ENCODE data around the gene TMEM184B. TPM values are rescaled to one million over a fixed set of nuclear protein-coding genes. Genes with fewer than 3 reads are reported as not detected.

TMEM184B gene
- total and polyA plus RNA-seq, 2 of the 8 experiments (the other 6 are each of a cell fraction or from before 2014, with no cell fraction given): 41.6 to 81.0 TPM

- 0 out of 8 replicates have a peak, but pooled peaks cover 0 to 3% (median 0%) of the 10 kb centered on the region in 4 experiments for H3K36me3 ChIP-seq (ENCODE audit: control insufficient read depth in 2 of 4, insufficient read depth in 4 of 4, low read length in 3 of 4)
- no peak overlapping the region for H2AK5ac ChIP-seq (ENCODE audit: low read depth, low read length)
- no peak overlapping the region for H2BK15ac ChIP-seq (ENCODE audit: low read length)
- no peak overlapping the region for H2BK20ac ChIP-seq (ENCODE audit: low read length)
- no peak overlapping the region for H2AFZ ChIP-seq (ENCODE audit: low read length)
- H3K56ac ChIP-seq (replicated peaks; ENCODE audit: insufficient read length, low read depth, low read length): no peak overlapping the region
- peaks cover 10% of the 10 kb centered on the region for H3K23me2 ChIP-seq (ENCODE audit: low read depth, low read length)
- no peak overlapping the region for H3K4ac ChIP-seq (replicated peaks; ENCODE audit: insufficient read length, low read depth, low read length)
- no peaks in the 10 kb centered on the region for H3K27me3 ChIP-seq (replicated peaks in 1 of 4; ENCODE audit: control insufficient read depth in 3 of 4, extremely low read depth in 1 of 4, insufficient read depth in 3 of 4, low read length in 3 of 4)
- ChIA-PET POLR2A (ENCODE audit: partially characterized antibody) (interaction anchor here (0.6 to 7.8 kb wide), 13 partner anchors 8 to 203 kb away, joined by 3 to 81 read pairs (median 4); no protein-coding TSS in a partner anchor), CTCF (ENCODE audit: partially characterized antibody) (interaction anchor here (0.9 to 4.5 kb wide), 10 partner anchors 10 to 224 kb away, joined by 3 to 33 read pairs (median 3); no protein-coding TSS in a partner anchor)
- H2BK5ac ChIP-seq (ENCODE audit: low read depth, low read length): no peak overlapping the region
- H4K5ac ChIP-seq (ENCODE audit: insufficient read length, low read depth, low read length): no peak overlapping the region
- peaks cover 21 to 51% of the 10 kb centered on the region in 2 experiments for H3K79me2 ChIP-seq (ENCODE audit: control insufficient read depth in 1 of 2, insufficient read depth in 2 of 2, low read length in 2 of 2)
- H3K4me3 ChIP-seq (ENCODE audit: extremely low read depth in 1 of 4, insufficient read depth in 2 of 4, low read depth in 3 of 4, low read length in 4 of 4): peak overlapping the region in 2 of 4 experiments; percentile 84 to 95; a peak in 3 of 8 replicates
- DNase-seq (ENCODE audit: low read depth in 1 of 2, low spot score in 2 of 2) (no peak), FAIRE-seq (no peak)
- no peak overlapping the region for H3K14ac ChIP-seq (ENCODE audit: insufficient read length)
- no peak overlapping the region for H3K27ac ChIP-seq (ENCODE audit: low read depth, low read length)
- no peaks in the 10 kb centered on the region for H3K9me3 ChIP-seq (ENCODE audit: insufficient read depth in 2 of 2, low read depth in 1 of 2, low read length in 1 of 2)
- H3K18ac ChIP-seq (ENCODE audit: extremely low read depth, low read length): no peak overlapping the region
- WGBS, 2 experiments (ENCODE audit: extremely low coverage in 1 of 2, insufficient coverage in 1 of 2, insufficient read length in 1 of 2, insufficient replicate concordance in 2 of 2, low coverage in 1 of 2, low lambda C conversion rate in 2 of 2, missing lambda C conversion rate in 1 of 2): 91% methylated on average over 7 of the region's 7 CpGs; no CpG with 5 or more reads in 1 of the 2 experiments
- no peak overlapping the region for H4K8ac ChIP-seq (ENCODE audit: extremely low read depth, insufficient read depth, low read length)
- no peak overlapping the region for H2BK120ac ChIP-seq (replicated peaks; ENCODE audit: low read depth, low read length)
- H4K20me1 ChIP-seq (replicated peaks in 1 of 2; ENCODE audit: control insufficient read depth in 1 of 2, insufficient read depth in 2 of 2, low read length in 2 of 2): peaks cover 21 to 29% of the 10 kb centered on the region in 2 experiments
- no peak overlapping the region for H4K91ac ChIP-seq (replicated peaks; ENCODE audit: insufficient read length, low read length)
- H3K9ac ChIP-seq (replicated peaks in 1 of 4; ENCODE audit: extremely low read depth in 1 of 4, low read depth in 3 of 4, low read length in 3 of 4): no peak overlapping the region
- H3K4me1 ChIP-seq (replicated peaks in 1 of 4; ENCODE audit: control insufficient read depth in 3 of 4, insufficient read depth in 4 of 4, low read length in 3 of 4): peaks cover 13 to 24% (median 17%) of the 10 kb centered on the region in 4 experiments
- H3K79me1 ChIP-seq (ENCODE audit: low read depth, low read length): peaks cover 25% of the 10 kb centered on the region
- no peak overlapping the region for H3K23ac ChIP-seq (ENCODE audit: insufficient read length)
- H3K4me2 ChIP-seq (ENCODE audit: insufficient read depth in 1 of 2, low read depth in 2 of 2, low read length in 2 of 2): peak overlapping the region; percentile 97; a peak in 3 of 4 replicates
- no peak overlapping the region for H2BK12ac ChIP-seq (ENCODE audit: low read depth, low read length)
- TF ChIP-seq SIN3A (conservative IDR thresholded peaks at IDR 0.05 in 1 of 2, IDR thresholded peaks at IDR 0.05 in 1 of 2; ENCODE audit: low read depth in 1 of 2, low read length in 2 of 2) (no peak), EZH2 (IDR thresholded peaks at IDR 0.05; ENCODE audit: low read depth, low read length, severe bottlenecking) (no peak), SP4 (IDR thresholded peaks at IDR 0.05; ENCODE audit: low read length) (no peak), BCL11A (IDR thresholded peaks at IDR 0.05; ENCODE audit: low read depth in 2 of 2, low read length in 2 of 2) (no peak), BRCA1 (IDR thresholded peaks at IDR 0.05; ENCODE audit: low read depth, low read length) (no peak), RFX5 (IDR thresholded peaks at IDR 0.05; ENCODE audit: borderline replicate concordance, low read depth, low read length) (no peak), MAX (IDR thresholded peaks at IDR 0.05) (no peak), PHF8 (conservative IDR thresholded peaks at IDR 0.05; ENCODE audit: low read depth, low read length) (no peak), SAP30 (IDR thresholded peaks at IDR 0.05; ENCODE audit: insufficient read depth, insufficient replicate concordance, low read length) (no peak), KDM1A (IDR thresholded peaks at IDR 0.05; ENCODE audit: borderline replicate concordance, low read length) (no peak)
- TF ChIP-seq, protein P1, sequence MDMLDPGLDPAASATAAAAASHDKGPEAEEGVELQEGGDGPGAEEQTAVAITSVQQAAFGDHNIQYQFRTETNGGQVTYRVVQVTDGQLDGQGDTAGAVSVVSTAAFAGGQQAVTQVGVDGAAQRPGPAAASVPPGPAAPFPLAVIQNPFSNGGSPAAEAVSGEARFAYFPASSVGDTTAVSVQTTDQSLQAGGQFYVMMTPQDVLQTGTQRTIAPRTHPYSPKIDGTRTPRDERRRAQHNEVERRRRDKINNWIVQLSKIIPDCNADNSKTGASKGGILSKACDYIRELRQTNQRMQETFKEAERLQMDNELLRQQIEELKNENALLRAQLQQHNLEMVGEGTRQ (IDR thresholded peaks at IDR 0.05; ENCODE audit: low read length): no peak
Measured at GRCh38 chr22:38271101-38271500, 1.7 kb downstream of the TMEM184B start.
